Epithelial cell of prostate (primary cell): Measurements from ENCODE around the gene ERF.
A peak's percentile ranks its signal among the peaks of the same experiment; 100 is the strongest.

ENCODE experiments used
- DNase-seq: peaks from one replicate; pipeline ENCODE4 v3.0.0-alpha.2; 2011; ENCODE audit warnings: low read depth, low spot score
- H3K27ac ChIP-seq: fragments of 450-650 bp; 2 replicates; pipeline ENCODE4 v1.5.1; 2017; ENCODE audit warnings: mild to moderate bottlenecking

ERF gene

GRCh38 chr19:42254850-42255765 is at the start of gene ERF:
Gene ERF (minus strand): TSS chr19:42255128. CDS start chr19:42254999, 129 bp downstream.
- no peak for DNase-seq
- H3K27ac ChIP-seq = peak within 1 kb of the TSS; percentile 93

DNA sequence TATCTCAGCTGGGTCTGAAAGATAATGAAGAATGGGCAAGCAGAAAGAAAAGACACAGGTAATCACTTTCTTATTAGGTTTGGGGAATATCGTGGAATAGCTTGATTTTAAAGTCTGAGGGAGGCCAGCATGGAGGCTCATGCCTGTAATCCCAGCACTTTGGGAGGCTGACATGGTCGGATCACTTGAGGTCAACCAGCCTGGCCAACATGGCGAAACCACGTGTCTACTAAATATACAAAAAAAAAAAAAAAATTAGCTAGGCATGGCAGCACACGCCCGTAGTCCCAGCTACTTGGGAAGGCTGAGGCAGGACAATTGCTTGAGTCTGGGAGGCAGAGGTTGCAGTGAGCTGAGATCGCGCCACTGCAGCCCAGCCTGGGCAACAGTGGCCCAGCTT is 48.9 kb upstream of the ERF start:
- no peak overlapping the region for H3K27ac ChIP-seq
- DNase-seq = no peak

- DNase-seq = no peak
- H3K27ac ChIP-seq = peak overlapping the region; percentile 18
These were observed 48.2 kb upstream of the ERF start for GRCh38 chr19:42303101-42303464.

DNA sequence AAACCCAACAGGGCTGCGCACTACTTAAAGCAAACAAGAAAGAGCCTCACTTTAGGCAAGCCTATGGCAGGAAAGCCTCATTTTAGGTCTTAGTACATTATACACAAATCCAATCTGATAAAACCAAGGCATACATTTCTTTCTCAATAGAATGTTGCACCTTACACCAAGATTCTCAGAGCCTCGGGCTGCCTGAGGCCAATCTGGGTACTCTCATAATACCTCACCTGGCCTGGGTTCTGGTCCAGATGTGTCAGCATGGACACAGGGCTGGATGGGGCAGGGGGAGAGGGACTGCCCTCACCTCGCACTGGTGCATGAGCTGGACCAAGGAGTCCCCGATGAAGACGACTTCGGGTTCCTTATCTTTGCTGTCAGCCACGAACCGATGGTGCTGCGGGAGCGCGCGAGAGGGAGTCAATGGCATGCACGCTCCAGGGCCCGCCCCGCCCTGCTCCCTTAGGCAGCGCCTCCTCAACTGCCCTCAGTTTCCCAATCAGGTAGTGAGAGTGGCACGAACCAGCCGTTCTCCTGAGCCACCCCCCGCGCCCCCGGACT is 46.8 kb upstream of the ERF start, which contains the start of gene PRR19:
Gene PRR19, plus strand, starts transcription at position 487 of the 558 bp plus-strand sequence. CDS start 7,453 bp downstream, outside the sequence.
- no peak for DNase-seq
- H3K27ac ChIP-seq = peak within 1 kb of the TSS; percentile 18

DNA sequence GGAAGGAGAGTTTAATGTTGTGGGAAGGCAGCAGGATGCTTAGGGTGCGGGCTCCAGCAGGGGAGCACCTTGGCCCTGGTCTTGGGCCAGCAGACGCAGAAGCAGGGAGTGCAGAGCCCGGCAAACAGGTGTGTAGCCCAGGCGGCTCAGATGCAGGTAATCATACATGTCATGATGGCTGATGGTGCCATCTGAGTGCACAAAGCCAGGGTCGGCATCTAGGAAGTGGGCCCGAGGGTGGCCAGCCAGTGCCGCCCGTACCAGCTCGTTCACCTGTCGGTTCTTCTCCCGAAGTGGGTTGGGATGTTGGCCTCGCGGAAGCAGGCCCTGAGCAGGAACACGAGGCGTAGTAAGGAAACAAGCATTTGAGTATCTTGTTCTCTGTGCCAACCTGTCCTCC is 42.1 kb upstream of the ERF start:
- H3K27ac ChIP-seq = no peak overlapping the region
- DNase-seq = no peak

DNA sequence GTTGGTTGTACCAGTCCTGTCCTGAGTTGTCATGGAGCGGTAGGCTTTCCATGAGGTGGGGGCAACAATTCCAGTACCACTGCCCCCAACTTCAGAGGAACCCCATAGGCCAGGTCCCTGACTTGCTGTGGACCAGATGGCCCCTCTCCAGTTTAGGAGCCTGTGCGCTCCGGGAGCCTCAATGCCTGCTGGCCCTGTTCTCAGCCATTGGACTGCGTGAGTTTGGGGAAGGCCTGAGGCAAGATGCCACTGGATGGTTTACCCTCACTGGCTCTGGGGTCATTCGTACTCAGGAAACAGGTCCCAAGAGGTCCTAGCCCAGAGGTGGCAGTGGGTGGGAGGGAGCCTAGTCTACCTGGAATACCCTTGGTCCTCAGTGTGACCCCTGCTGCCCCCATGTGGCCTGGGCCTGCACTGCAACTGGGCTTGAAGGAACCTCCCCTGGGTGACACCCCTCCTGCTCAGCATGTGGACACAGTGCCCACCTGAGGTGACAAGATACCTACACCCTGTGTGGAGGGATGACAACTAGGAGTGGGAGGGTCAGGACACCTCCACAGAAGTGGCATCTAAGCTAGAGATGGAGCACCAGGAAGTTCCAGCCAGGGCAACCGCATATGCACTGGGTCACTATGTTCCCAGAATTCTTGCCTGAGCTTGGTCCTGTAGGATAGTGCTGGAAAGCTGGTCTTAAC is 41.0 kb upstream of the ERF start:
- DNase-seq = no peak
- H3K27ac ChIP-seq = no peak overlapping the region

GRCh38 chr19:42295342-42295741 is 40.4 kb upstream of the ERF start:
- no peak overlapping the region for H3K27ac ChIP-seq
- no peak for DNase-seq

DNA sequence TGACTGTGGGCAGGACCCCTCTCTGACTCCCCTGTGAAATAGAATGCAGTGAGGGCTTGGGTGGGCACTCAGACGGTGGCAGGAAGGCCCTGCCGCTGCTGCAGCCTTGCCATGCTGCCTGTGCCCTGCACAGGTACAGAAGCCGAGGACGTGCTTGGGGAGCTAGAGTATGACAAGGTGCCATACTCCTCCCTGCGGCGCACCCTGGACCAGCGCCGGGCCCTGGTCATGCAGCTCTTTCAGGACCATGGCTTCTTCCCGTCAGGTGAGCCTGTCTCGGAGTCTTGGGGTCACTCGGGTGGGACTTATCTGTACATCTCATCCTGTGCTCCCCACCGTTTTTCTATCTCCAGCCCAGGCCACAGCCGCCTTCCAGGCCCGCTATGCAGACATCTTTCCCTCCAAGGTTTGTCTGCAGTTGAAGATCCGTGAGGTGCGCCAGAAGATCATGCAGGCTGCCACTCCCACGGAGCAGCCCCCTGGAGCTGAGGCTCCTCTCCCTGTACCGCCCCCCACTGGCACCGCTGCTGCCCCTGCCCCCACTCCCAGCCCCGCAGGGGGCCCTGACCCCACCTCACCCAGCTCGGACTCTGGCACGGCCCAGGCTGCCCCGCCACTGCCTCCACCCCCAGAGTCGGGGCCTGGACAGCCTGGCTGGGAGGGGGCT is 39.7 kb upstream of the ERF start:
- DNase-seq = no peak
- no peak overlapping the region for H3K27ac ChIP-seq

DNA sequence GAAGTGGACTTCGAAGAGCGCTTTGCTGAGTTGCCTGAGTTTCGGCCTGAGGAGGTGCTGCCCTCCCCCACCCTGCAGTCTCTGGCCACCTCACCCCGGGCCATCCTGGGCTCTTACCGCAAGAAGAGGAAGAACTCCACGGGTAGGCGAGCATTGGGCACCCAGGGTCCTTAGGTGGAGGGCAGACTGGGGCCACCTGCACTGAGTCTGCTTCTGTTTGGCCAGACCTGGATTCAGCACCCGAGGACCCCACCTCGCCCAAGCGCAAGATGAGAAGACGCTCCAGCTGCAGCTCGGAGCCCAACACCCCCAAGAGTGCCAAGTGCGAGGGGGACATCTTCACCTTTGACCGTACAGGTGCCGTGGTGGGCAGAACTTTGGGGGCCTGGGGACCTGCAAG is 39.0 kb upstream of the ERF start:
- no peak for DNase-seq
- no peak overlapping the region for H3K27ac ChIP-seq

DNA sequence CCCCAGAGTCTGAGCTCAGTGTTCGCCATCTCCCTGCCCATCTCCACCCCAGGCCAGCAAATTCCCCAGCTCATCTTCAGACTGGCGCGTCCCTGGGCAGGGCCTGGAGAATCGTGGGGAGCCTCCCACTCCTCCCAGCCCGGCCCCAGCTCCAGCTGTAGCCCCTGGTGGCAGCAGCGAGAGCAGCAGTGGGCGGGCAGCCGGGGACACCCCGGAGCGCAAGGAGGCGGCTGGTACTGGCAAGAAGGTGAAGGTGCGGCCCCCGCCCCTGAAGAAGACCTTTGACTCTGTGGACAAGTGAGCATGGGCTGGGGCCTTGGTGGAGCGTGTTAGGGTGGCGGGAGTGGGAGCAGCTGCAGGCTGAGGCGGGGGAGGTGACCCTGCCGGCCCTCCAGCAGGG is 38.6 kb upstream of the ERF start:
- no peak overlapping the region for H3K27ac ChIP-seq
- DNase-seq = no peak

DNA sequence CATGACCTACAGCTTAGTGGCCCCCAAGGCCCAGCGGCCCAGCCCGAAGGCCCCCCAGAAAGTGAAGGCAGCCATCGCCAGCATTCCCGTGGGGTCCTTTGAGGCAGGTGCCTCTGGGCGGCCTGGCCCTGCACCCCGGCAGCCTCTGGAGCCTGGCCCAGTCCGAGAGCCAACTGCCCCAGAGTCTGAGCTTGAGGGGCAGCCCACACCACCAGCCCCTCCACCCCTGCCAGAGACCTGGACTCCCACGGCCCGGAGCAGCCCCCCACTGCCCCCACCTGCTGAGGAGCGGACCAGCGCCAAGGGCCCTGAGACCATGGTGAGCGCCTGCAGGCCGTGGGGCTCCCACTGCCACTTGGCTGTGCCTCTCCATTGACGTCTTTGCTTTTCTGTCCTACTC is 38.0 kb upstream of the ERF start:
- H3K27ac ChIP-seq = no peak overlapping the region
- DNase-seq = no peak

DNA sequence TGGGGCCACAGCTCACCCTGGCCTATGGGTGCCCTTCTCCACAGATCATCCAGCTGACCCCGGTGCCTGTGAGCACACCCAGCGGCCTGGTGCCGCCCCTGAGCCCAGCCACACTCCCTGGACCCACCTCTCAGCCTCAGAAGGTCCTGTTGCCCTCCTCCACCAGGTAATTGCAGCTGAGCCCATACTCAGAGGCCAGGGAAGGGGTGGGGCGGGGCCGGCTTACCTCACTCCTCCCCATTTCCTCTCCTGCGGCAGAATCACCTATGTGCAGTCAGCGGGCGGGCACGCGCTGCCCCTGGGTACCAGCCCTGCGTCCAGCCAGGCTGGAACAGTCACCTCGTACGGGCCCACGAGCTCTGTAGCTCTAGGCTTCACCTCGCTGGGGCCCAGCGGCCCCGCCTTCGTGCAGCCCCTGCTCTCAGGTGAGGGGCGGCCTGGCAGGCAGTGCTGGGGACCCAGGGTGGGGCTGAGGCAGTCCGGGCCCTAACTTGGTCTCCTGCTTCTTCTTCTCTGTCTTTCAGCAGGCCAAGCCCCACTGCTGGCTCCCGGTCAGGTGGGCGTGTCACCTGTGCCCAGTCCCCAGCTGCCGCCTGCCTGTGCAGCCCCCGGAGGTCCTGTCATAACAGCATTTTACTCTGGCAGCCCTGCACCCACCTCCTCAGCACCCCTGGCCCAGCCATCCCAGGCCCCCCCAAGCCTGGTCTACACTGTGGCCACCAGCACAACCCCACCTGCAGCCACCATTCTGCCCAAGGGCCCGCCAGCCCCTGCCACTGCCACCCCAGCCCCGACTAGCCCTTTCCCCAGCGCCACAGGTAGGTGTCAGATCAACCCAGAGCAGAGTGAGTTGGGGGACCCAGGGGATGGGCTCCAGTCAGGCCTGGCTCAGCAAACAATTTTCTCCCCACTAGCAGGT is 37.4 kb upstream of the ERF start:
- DNase-seq = no peak
- H3K27ac ChIP-seq = no peak overlapping the region

DNA sequence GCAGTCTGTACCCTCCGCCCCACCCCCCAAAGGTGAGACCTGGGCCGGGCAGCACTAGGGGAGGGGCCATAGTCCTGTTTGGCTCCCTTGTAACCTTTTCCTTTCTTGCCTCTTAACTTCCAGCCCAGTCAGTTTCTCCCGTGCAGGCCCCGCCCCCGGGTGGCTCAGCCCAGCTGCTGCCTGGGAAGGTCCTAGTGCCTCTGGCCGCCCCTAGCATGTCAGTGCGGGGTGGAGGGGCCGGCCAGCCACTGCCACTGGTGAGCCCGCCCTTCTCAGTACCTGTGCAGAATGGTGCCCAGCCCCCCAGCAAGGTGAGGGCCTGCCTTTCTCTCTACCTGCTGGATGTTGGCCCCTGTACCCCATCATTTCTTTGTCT is 36.5 kb upstream of the ERF start:
- no peak for DNase-seq
- H3K27ac ChIP-seq = no peak overlapping the region

- no peak for DNase-seq
- H3K27ac ChIP-seq = no peak overlapping the region
These were observed 35.9 kb upstream of the ERF start for GRCh38 chr19:42290523-42291434.

DNA sequence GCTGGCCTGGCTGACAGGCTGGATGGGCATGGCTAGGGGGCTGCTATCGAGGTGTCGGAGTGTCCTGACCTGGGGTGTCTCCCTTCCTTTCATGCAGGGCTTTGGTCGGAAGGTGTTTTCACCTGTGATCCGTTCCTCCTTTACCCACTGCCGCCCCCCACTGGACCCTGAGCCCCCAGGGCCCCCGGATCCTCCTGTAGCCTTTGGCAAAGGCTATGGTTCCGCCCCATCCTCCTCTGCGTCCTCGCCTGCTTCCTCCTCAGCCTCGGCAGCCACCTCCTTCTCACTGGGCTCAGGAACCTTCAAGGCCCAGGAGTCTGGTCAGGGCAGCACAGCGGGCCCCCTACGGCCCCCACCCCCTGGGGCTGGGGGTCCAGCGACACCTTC is 35.2 kb upstream of the ERF start:
- H3K27ac ChIP-seq = no peak overlapping the region
- no peak for DNase-seq

DNA sequence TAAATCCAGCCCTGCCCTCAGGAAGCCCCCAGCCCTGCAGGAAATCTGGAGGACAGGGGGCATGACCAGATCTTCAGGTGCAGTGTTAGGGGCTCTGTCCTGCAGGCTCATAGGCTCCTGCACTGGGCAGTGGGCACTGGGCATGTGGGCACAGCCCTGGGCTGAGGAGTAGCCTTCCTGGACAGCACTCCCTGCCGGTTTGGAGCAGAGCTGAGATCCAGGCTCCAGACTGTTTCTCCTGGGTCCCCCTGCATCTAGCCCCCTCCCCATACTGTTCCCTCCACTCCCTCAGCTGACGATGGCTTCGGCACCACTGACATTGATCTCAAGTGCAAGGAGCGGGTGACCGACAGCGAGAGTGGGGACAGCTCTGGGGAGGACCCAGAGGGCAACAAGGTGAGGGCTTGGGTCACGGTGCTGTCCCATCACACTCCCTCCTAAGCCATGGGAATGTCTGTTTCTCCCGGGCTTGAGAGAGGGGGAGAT is 34.7 kb upstream of the ERF start:
- DNase-seq = no peak
- no peak overlapping the region for H3K27ac ChIP-seq

DNA sequence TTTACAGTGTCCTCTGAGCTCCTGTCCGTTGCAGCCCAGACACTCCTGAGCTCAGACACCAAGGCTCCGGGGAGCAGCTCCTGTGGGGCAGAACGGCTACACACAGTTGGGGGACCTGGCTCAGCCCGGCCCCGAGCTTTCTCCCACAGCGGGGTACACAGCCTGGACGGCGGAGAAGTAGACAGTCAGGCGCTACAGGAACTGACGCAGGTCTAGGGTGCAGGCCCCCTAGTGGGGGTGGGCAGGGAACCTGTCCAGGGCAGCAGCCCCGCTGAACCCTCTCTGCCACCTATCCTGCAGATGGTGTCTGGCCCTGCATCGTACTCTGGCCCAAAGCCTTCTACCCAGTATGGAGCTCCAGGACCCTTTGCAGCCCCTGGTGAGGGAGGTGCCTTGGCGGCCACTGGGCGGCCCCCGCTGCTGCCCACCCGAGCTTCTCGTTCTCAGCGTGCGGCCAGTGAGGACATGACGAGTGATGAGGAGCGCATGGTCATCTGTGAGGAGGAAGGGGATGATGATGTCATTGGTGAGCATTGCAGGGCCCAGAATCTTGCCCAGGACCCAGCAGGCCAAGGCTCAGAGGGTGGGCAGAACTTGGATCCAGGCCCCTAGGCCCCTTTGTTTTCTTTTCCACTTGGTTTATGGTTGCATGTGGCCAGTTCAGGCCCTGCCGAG is 34.1 kb upstream of the ERF start:
- H3K27ac ChIP-seq = no peak overlapping the region
- DNase-seq = no peak

- no peak overlapping the region for H3K27ac ChIP-seq
- no peak for DNase-seq
These were observed 33.5 kb upstream of the ERF start for GRCh38 chr19:42288387-42288786.
